ENCODE data around the gene CPD.

The CPD gene

GRCh38 chr17:30378825-30379302 is at the start of gene CPD:
Gene CPD (plus strand): TSS chr17:30378927. CDS start chr17:30378981, 54 bp downstream.
- peak within 1 kb of the TSS; percentile 78 to 95 (median 86) for H3K4me3 ChIP-seq
- peak within 1 kb of the TSS; percentile 41 to 77 (median 65) for H3K27ac ChIP-seq
- H3K27me3 ChIP-seq, result peaks cover 15 to 46% (median 28%) of the 10 kb centered on the region in 11 experiments
- H3K9ac ChIP-seq, result peak within 1 kb of the TSS; percentile 74 to 90 (median 83)
- H3K36me3 ChIP-seq, result no peaks in the 10 kb centered on the region
- H3K9me3 ChIP-seq (replicated peaks in 1 of 11), result no peaks in the 10 kb centered on the region
- no peak for TF ChIP-seq Cebpa-rat (IDR thresholded peaks at IDR 0.05)
- H3K4me1 ChIP-seq, result peaks cover 25 to 42% (median 37%) of the 10 kb centered on the region in 10 experiments
- peaks cover 12 to 40% (median 23%) of the 10 kb centered on the region in 11 experiments; a peak in 20 of 22 replicates for H4K20me1 ChIP-seq
- peak within 1 kb of the TSS; percentile 91 to 98 (median 95) for H3K4me2 ChIP-seq

GRCh38 chr17:30332057-30332542 is 46.6 kb upstream of the CPD start:
- no peak for TF ChIP-seq Cebpa-rat (IDR thresholded peaks at IDR 0.05)
- peak overlapping the region in 6 of 11 experiments; percentile 3 to 26 (median 10); a peak in 9 of 22 replicates for H3K9ac ChIP-seq

GRCh38 chr17:30333503-30334360 is 45.0 kb upstream of the CPD start, which contains the start of gene TMIGD1:
Gene TMIGD1 (minus strand): TSS chr17:30334057. CDS start chr17:30332133, 1,924 bp downstream.
- TF ChIP-seq Cebpa-rat (IDR thresholded peaks at IDR 0.05), result no peak
- Histone ChIP-seq H3K27me3 (no peaks in the 10 kb centered on the region), H3K36me3 (no peaks in the 10 kb centered on the region), H3K9ac (peak within 1 kb of the TSS in 1 of 11 experiments; percentile 26; a peak in 1 of 22 replicates), H3K27ac (peak within 1 kb of the TSS in 1 of 11 experiments; percentile 40; a peak in 1 of 22 replicates), H3K4me2 (peak within 1 kb of the TSS; percentile 59 to 80 (median 66)), H3K9me3 (replicated peaks in 1 of 11) (no peaks in the 10 kb centered on the region), H3K4me1 (peaks cover 29 to 43% (median 38%) of the 10 kb centered on the region in 10 experiments), H4K20me1 (no peaks in the 10 kb centered on the region), H3K4me3 (no peak within 1 kb of the TSS; a peak in 1 of 20 replicates)

More at GRCh38 chr17:30332057-30332542, 46.6 kb upstream of the CPD start:
- Histone ChIP-seq H3K4me1 (peaks cover 18 to 49% (median 38%) of the 10 kb centered on the region in 10 experiments), H3K4me2 (peak overlapping the region; percentile 59 to 80 (median 66)), H3K27ac (peak overlapping the region in 6 of 11 experiments; percentile 3 to 50 (median 14); a peak in 8 of 22 replicates), H3K9me3 (replicated peaks in 1 of 11) (no peaks in the 10 kb centered on the region), H3K36me3 (no peaks in the 10 kb centered on the region), H3K4me3 (peak overlapping the region in 2 of 10 experiments; percentile 3 to 5; a peak in 4 of 20 replicates), H3K27me3 (no peaks in the 10 kb centered on the region), H4K20me1 (no peaks in the 10 kb centered on the region)

- Histone ChIP-seq H3K4me2 (no peak overlapping the region), H3K36me3 (no peaks in the 10 kb centered on the region), H3K9ac (no peak overlapping the region), H3K4me3 (no peak overlapping the region), H3K27ac (no peak overlapping the region), H4K20me1 (no peaks in the 10 kb centered on the region), H3K4me1 (peaks cover 30 to 44% (median 39%) of the 10 kb centered on the region in 10 experiments), H3K27me3 (no peaks in the 10 kb centered on the region), H3K9me3 (replicated peaks in 1 of 11) (no peaks in the 10 kb centered on the region)
- TF ChIP-seq Cebpa-rat (IDR thresholded peaks at IDR 0.05), result no peak
Measured at GRCh38 chr17:30334421-30334820, 44.3 kb upstream of the CPD start.

GRCh38 chr17:30336369-30337171 is 42.2 kb upstream of the CPD start:
- TF ChIP-seq Cebpa-rat (IDR thresholded peaks at IDR 0.05), result no peak
- Histone ChIP-seq H3K4me2 (no peak overlapping the region), H3K9me3 (replicated peaks in 1 of 11) (no peaks in the 10 kb centered on the region), H3K27me3 (no peaks in the 10 kb centered on the region), H3K9ac (no peak overlapping the region), H3K4me3 (no peak overlapping the region), H3K36me3 (no peaks in the 10 kb centered on the region), H3K4me1 (peaks cover 19 to 56% (median 28%) of the 10 kb centered on the region in 10 experiments), H3K27ac (no peak overlapping the region), H4K20me1 (no peaks in the 10 kb centered on the region)

GRCh38 chr17:30337393-30337999 is 41.2 kb upstream of the CPD start:
- H3K9me3 ChIP-seq (replicated peaks in 1 of 11), result no peaks in the 10 kb centered on the region
- no peak overlapping the region for H3K9ac ChIP-seq
- no peak for TF ChIP-seq Cebpa-rat (IDR thresholded peaks at IDR 0.05)
- H4K20me1 ChIP-seq, result no peaks in the 10 kb centered on the region
- no peaks in the 10 kb centered on the region for H3K27me3 ChIP-seq
- H3K36me3 ChIP-seq, result no peaks in the 10 kb centered on the region
- H3K4me3 ChIP-seq, result no peak overlapping the region
- H3K27ac ChIP-seq, result no peak overlapping the region
- peak overlapping the region in 2 of 11 experiments; percentile 24 to 39; a peak in 3 of 22 replicates for H3K4me2 ChIP-seq
- H3K4me1 ChIP-seq, result peaks cover 10 to 46% (median 19%) of the 10 kb centered on the region in 10 experiments

GRCh38 chr17:30339086-30339485 is 39.6 kb upstream of the CPD start:
- H3K27ac ChIP-seq, result no peak overlapping the region
- H3K27me3 ChIP-seq, result no peaks in the 10 kb centered on the region
- no peaks in the 10 kb centered on the region for H3K9me3 ChIP-seq (replicated peaks in 1 of 11)
- H3K36me3 ChIP-seq, result no peaks in the 10 kb centered on the region
- H3K9ac ChIP-seq, result no peak overlapping the region
- H4K20me1 ChIP-seq, result no peaks in the 10 kb centered on the region
- H3K4me2 ChIP-seq, result no peak overlapping the region; a peak in 1 of 22 replicates
- H3K4me1 ChIP-seq, result peaks cover 5 to 49% (median 17%) of the 10 kb centered on the region in 10 experiments
- H3K4me3 ChIP-seq, result no peak overlapping the region
- TF ChIP-seq Cebpa-rat (IDR thresholded peaks at IDR 0.05), result no peak

- Histone ChIP-seq H3K9ac (no peak overlapping the region; a peak in 1 of 22 replicates), H4K20me1 (no peaks in the 10 kb centered on the region), H3K9me3 (replicated peaks in 1 of 11) (no peaks in the 10 kb centered on the region), H3K4me1 (peaks cover 14 to 67% (median 33%) of the 10 kb centered on the region in 10 experiments), H3K4me3 (no peak overlapping the region), H3K27me3 (no peaks in the 10 kb centered on the region), H3K4me2 (no peak overlapping the region), H3K27ac (no peak overlapping the region), H3K36me3 (no peaks in the 10 kb centered on the region)
- no peak for TF ChIP-seq Cebpa-rat (IDR thresholded peaks at IDR 0.05)
Measured at GRCh38 chr17:30340801-30341356, 37.8 kb upstream of the CPD start.

All from BLaER1 treated with 17β-estradiol and CSF1 and Interleukin-3, amounts not matched to agents 10 nM and 100 nM (cell line).